Liver (tissue), 3 donors: ENCODE measurements around the gene CACFD1.

ENCODE experiments used
- CTCF ChIP-seq: fragments of 150-350 bp; IDR thresholded peaks from 2 replicates; pipeline ENCODE4 v1.5.1; 2017; ENCODE audit warnings: improper control_type of control experiment, low read depth, low read length; ENCODE audit not compliant: missing input control
- FOXA1 ChIP-seq: IDR thresholded peaks from 2 replicates; pipeline ENCODE4 v1.6.1; 2016; ENCODE audit warnings: antibody characterized with exemption
- GABPA ChIP-seq, 2 donors: IDR thresholded peaks in 1 of 2; conservative IDR thresholded peaks in 1 of 2; 2 replicates each; pipeline ENCODE4 v1.6.1; 2016; ENCODE audit warnings: antibody characterized with exemption in 2 of 2, mild to moderate bottlenecking in 1 of 2, moderate library complexity in 1 of 2
- HNF4G ChIP-seq: IDR thresholded peaks from 2 replicates; pipeline ENCODE4 v1.6.1; 2016; ENCODE audit warnings: antibody characterized with exemption
- JUND ChIP-seq, 2 donors: IDR thresholded peaks; 2 replicates each; pipeline ENCODE4 v1.6.1; 2016; ENCODE audit warnings: antibody characterized with exemption in 2 of 2
- MAX ChIP-seq: IDR thresholded peaks from 2 replicates; pipeline ENCODE4 v1.6.1; 2016; ENCODE audit warnings: antibody characterized with exemption
- RAD21 ChIP-seq, 2 donors: IDR thresholded peaks; 2 replicates each; pipeline ENCODE4 v1.6.1; 2016; ENCODE audit warnings: antibody characterized with exemption in 2 of 2, mild to moderate bottlenecking in 2 of 2
- REST ChIP-seq: IDR thresholded peaks from 2 replicates; pipeline ENCODE4 v1.6.1; 2016; ENCODE audit warnings: antibody characterized with exemption, mild to moderate bottlenecking
- RXRA ChIP-seq, 2 donors: IDR thresholded peaks; 2 replicates each; pipeline ENCODE4 v1.6.1; 2017 to 2018; ENCODE audit warnings: antibody characterized with exemption in 2 of 2, mild to moderate bottlenecking in 1 of 2
- SP1 ChIP-seq: IDR thresholded peaks from 2 replicates; pipeline ENCODE4 v1.6.1; 2018; ENCODE audit warnings: antibody characterized with exemption, mild to moderate bottlenecking
- TAF1 ChIP-seq: conservative IDR thresholded peaks from 2 replicates; pipeline ENCODE4 v1.6.1; 2016; ENCODE audit warnings: antibody characterized with exemption, mild to moderate bottlenecking
- YY1 ChIP-seq: IDR thresholded peaks from 2 replicates; pipeline ENCODE4 v1.6.1; 2016; ENCODE audit warnings: antibody characterized with exemption, mild to moderate bottlenecking
- ZBTB33 ChIP-seq: IDR thresholded peaks from 2 replicates; pipeline ENCODE4 v1.6.1; 2016; ENCODE audit warnings: antibody characterized with exemption
- donor health status: healthy.
- donor health status: healthy.

GRCh38 chr9:133419005-133419404 lies 40.8 kb upstream of the CACFD1 start:
- no peak for TF ChIP-seq REST
- TF ChIP-seq CTCF: no peak
- no peak for TF ChIP-seq MAX
- no peak for TF ChIP-seq TAF1
- TF ChIP-seq YY1: no peak
- TF ChIP-seq FOXA1: no peak
- TF ChIP-seq RAD21 (IDR thresholded peaks at IDR 0.05): no peak
- TF ChIP-seq GABPA (IDR thresholded peaks at IDR 0.05 in 1 of 2, conservative IDR thresholded peaks at IDR 0.05 in 1 of 2): no peak
- no peak for TF ChIP-seq JUND (IDR thresholded peaks at IDR 0.05)
- TF ChIP-seq RXRA (IDR thresholded peaks at IDR 0.05): no peak
- TF ChIP-seq ZBTB33: no peak
- no peak for TF ChIP-seq SP1
- TF ChIP-seq HNF4G: no peak
